Upper lobe of left lung (tissue), 6 donors: ENCODE measurements around the gene TBC1D16. TPM values are rescaled to one million over a fixed set of nuclear protein-coding genes. Genes with fewer than 3 reads are reported as not detected.
A peak's percentile ranks its signal among the peaks of the same experiment; 100 is the strongest.

ENCODE experiments used
- ATAC-seq, 2 donors: fragments of 200-7000 bp; cut with Tn5 transposase; one replicate each; pipeline ENCODE4 v1.9.1; 2022; ENCODE audit warnings: mild to moderate bottlenecking in 2 of 2, moderate library complexity in 2 of 2; ENCODE audit not compliant: low FRiP score in 2 of 2
- DNase-seq, 2 donors: peaks; one replicate each; pipeline ENCODE4 v3.0.0-alpha.2; 2019 to 2020
- H3K27ac ChIP-seq, 4 donors: fragments of 200-600 bp; sonication (generic); one replicate each; pipeline ENCODE4 v1.5.1; 2016 to 2019
- H3K27me3 ChIP-seq, 4 donors: fragments of 200-600 bp; sonication (generic); one replicate each; pipeline ENCODE4 v1.5.1; 2017 to 2019
- H3K36me3 ChIP-seq, 4 donors: fragments of 200-600 bp; sonication (generic); one replicate each; pipeline ENCODE4 v1.5.1; 2016 to 2019
- H3K4me1 ChIP-seq, 4 donors: fragments of 200-600 bp; sonication (generic); one replicate each; pipeline ENCODE4 v1.5.1; 2018 to 2019
- H3K4me3 ChIP-seq, 4 donors: fragments of 200-600 bp; sonication (generic); one replicate each; pipeline ENCODE4 v1.5.1; 2017 to 2019; ENCODE audit warnings: mild to moderate bottlenecking in 2 of 4, moderate library complexity in 1 of 4
- H3K9me3 ChIP-seq, 4 donors: fragments of 200-600 bp; sonication (generic); one replicate each; pipeline ENCODE4 v1.5.1; 2018 to 2019
- EP300 ChIP-seq, 4 donors: sonication (generic); formaldehyde crosslinking; IDR thresholded peaks; one replicate each; pipeline ENCODE4 v1.5.1; 2017; ENCODE audit warnings: antibody characterized with exemption in 4 of 4, control low read depth in 2 of 4
- POLR2A ChIP-seq, 4 donors: fragments of 450-650 bp; IDR thresholded peaks; one replicate each; pipeline ENCODE4 v1.5.1; 2016 to 2017; ENCODE audit warnings: antibody characterized with exemption in 4 of 4, mild to moderate bottlenecking in 2 of 4
- POLR2AphosphoS5 ChIP-seq, 2 donors: sonication (generic); formaldehyde crosslinking; IDR thresholded peaks; one replicate each; pipeline ENCODE4 v1.5.1; 2017; ENCODE audit warnings: antibody characterized with exemption in 2 of 2
- WGBS, 2 donors: methylation state at CpG; one replicate each; pipeline ENCODE4 v1.1.5; 2017 to 2018; 5-methylcytosine and 5-hydroxymethylcytosine counted together
- total RNA-seq, 6 donors: library from RNA; depleted of rRNA in 4 of 6; stranded (reverse); fragments of >200 nt in 4 of 6; gene quantifications; one replicate each; pipeline versions ENCODE4 v1.1.0 to v1.2.1, GENCODE V29; 2016 to 2021
- TF ChIP-seq, protein P1 (sequence below), 6 experiments: fragments of 450-650 bp in 4 of 6; fragments of 200-600 bp in 2 of 6; sonication (generic) in 2 of 6; IDR thresholded peaks; one replicate each; pipeline ENCODE4 v1.5.1; 2016 to 2019; ENCODE audit warnings: antibody characterized with exemption in 6 of 6
- donor health status: DM: no; HTN: no; CAD: no; lungs with moderate emphysema.
- donor health status: DM: no; HTN: yes; CAD: no; lungs with severe emphysema.

TBC1D16 gene
- total RNA-seq, 6 donors from 2014 or later: 15.6 to 60.8 (median 24.1) TPM

GRCh38 chr17:79922116-79922601, 113.5 kb downstream of the TBC1D16 start:
- Histone ChIP-seq H3K27me3 (no peaks in the 10 kb centered on the region), H3K4me1 (peaks cover 20 to 30% (median 24%) of the 10 kb centered on the region in 4 donors), H3K4me3 (no peak overlapping the region), H3K9me3 (no peaks in the 10 kb centered on the region), H3K27ac (no peak overlapping the region), H3K36me3 (no peaks in the 10 kb centered on the region)
- DNase-seq (peak in 1 of 2 donors; percentile 71), ATAC-seq (no peak)
- 53 to 69% methylated on average over 8 to 18 of the region's 18 CpGs for WGBS, 2 donors
- TF ChIP-seq POLR2AphosphoS5 (IDR thresholded peaks at IDR 0.05) (no peak), EP300 (IDR thresholded peaks at IDR 0.05) (no peak), POLR2A (IDR thresholded peaks at IDR 0.05) (no peak)
- TF ChIP-seq, protein P1, sequence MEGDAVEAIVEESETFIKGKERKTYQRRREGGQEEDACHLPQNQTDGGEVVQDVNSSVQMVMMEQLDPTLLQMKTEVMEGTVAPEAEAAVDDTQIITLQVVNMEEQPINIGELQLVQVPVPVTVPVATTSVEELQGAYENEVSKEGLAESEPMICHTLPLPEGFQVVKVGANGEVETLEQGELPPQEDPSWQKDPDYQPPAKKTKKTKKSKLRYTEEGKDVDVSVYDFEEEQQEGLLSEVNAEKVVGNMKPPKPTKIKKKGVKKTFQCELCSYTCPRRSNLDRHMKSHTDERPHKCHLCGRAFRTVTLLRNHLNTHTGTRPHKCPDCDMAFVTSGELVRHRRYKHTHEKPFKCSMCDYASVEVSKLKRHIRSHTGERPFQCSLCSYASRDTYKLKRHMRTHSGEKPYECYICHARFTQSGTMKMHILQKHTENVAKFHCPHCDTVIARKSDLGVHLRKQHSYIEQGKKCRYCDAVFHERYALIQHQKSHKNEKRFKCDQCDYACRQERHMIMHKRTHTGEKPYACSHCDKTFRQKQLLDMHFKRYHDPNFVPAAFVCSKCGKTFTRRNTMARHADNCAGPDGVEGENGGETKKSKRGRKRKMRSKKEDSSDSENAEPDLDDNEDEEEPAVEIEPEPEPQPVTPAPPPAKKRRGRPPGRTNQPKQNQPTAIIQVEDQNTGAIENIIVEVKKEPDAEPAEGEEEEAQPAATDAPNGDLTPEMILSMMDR (IDR thresholded peaks at IDR 0.05): no peak

DNA sequence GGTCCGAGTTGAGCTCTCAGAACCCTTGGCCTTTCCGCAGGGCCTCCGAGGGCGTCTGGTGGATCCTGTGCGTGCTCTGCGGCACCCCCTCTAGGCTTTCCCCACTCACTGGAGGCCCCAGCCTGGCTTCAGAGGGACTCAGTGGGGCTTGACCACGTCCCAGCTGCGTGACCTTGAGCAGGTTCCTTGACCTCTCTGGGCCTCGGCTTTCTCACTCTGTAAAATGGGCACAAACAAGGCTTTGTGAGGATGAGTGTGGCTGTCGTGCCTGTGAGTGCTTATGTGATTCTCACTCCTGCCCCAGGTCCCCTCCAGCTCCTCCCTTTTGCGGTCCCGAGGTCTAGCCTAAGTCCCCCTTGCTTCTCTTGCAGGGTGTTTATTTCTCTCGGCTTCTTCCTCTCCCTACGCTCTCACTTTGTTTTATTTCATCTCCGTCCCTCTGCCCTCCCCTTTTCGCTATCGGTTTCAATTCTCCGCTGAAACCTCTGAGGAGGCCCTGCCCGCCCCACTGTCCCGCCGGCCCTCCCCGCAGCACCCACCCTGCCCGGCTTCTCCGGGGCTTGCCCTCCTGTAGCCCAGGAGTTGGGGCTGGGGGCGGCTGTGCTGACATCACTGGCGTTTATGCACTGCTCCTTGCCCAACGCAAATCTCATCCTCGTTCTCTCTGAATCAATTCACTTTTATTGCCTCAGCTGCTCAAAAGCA, 114.1 kb downstream of the TBC1D16 start:
- Histone ChIP-seq H3K27me3 (no peaks in the 10 kb centered on the region), H3K27ac (no peak overlapping the region), H3K9me3 (no peaks in the 10 kb centered on the region), H3K36me3 (no peaks in the 10 kb centered on the region), H3K4me3 (no peak overlapping the region), H3K4me1 (peaks cover 20 to 30% (median 24%) of the 10 kb centered on the region in 4 donors)
- WGBS, 2 donors: 61 to 70% methylated on average over 21 to 24 of the region's 28 CpGs
- DNase-seq (peak in 1 of 2 donors; percentile 53), ATAC-seq (no peak)
- TF ChIP-seq EP300 (IDR thresholded peaks at IDR 0.05) (no peak), POLR2A (IDR thresholded peaks at IDR 0.05) (no peak), POLR2AphosphoS5 (IDR thresholded peaks at IDR 0.05) (no peak)
- TF ChIP-seq, protein P1 (IDR thresholded peaks at IDR 0.05): no peak

DNA sequence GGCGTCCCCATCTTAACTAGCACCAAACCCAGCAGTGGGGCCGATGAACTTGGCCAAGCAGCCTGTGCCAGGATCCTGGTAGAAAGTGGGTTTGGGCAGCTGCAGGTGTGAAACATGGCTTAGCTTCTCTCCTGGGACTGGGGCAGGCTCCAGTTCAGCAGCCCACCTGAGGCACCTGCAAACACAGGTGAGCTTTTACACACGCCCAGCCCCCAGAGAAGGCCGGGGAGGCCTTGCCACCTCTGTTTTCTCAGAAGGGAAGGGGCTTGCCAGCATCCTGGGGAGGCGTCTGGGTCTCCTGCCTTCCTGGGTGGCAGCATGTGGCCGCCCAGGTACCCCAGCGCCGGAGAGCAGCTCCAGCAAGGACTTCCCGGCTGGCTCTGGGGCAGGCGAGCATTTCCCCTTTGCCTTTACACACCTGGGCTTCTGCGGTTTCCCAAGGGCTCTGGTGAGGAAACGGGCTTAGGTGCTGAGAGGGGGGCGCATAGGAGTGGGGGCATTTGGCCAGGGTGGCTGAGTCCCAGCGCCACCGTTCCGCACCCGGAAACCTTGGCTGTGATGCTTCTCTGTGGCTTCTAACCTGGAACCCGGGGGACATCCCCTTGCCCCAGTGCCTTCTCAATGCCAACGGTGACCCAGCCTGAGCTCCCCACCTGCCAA, 114.8 kb downstream of the TBC1D16 start:
- Histone ChIP-seq H3K9me3 (no peaks in the 10 kb centered on the region), H3K4me1 (peaks cover 22 to 32% (median 24%) of the 10 kb centered on the region in 4 donors), H3K4me3 (no peak overlapping the region), H3K36me3 (no peaks in the 10 kb centered on the region), H3K27me3 (no peaks in the 10 kb centered on the region), H3K27ac (no peak overlapping the region)
- 53 to 88% methylated on average over 4 to 19 of the region's 19 CpGs for WGBS, 2 donors
- no peak for ATAC-seq
- TF ChIP-seq EP300 (IDR thresholded peaks at IDR 0.05) (no peak), POLR2A (IDR thresholded peaks at IDR 0.05) (no peak), POLR2AphosphoS5 (IDR thresholded peaks at IDR 0.05) (no peak)
- TF ChIP-seq, protein P1 (IDR thresholded peaks at IDR 0.05): no peak
- peak in 1 of 2 donors; percentile 52 for DNase-seq

- ATAC-seq: no peak
- Histone ChIP-seq H3K9me3 (no peaks in the 10 kb centered on the region), H3K27ac (peak overlapping the region in 1 of 4 donors; percentile 53), H3K27me3 (no peaks in the 10 kb centered on the region), H3K36me3 (no peaks in the 10 kb centered on the region), H3K4me1 (peaks cover 19 to 27% (median 21%) of the 10 kb centered on the region in 4 donors), H3K4me3 (no peak overlapping the region)
- 72 to 73% methylated on average over 3 to 6 of the region's 28 CpGs for WGBS, 2 donors
- TF ChIP-seq POLR2A (IDR thresholded peaks at IDR 0.05) (no peak), EP300 (IDR thresholded peaks at IDR 0.05) (no peak), POLR2AphosphoS5 (IDR thresholded peaks at IDR 0.05) (no peak)
- TF ChIP-seq, protein P1 (IDR thresholded peaks at IDR 0.05): no peak
- no peak for DNase-seq
Observed at GRCh38 chr17:79919862-79920720, 115.6 kb downstream of the TBC1D16 start.
